Umbilical cord (tissue), 2 donors: ENCODE measurements around the gene SAMM50. TPM values are rescaled to one million over a fixed set of nuclear protein-coding genes. Genes with fewer than 3 reads are reported as not detected.

Experiments
- DNase-seq: peaks from one replicate; pipeline ENCODE4 v3.0.0-alpha.2; 2015; ENCODE audit warnings: low spot score
- total RNA-seq: library from RNA; depleted of rRNA; stranded (reverse); fragments of >200 nt; gene quantifications from one replicate; pipeline ENCODE4 v1.2.3, GENCODE V29; 2014; ENCODE audit warnings: low replicate concordance; ENCODE audit not compliant: insufficient read depth

Gene SAMM50
- 18.8 TPM for total RNA-seq

DNA sequence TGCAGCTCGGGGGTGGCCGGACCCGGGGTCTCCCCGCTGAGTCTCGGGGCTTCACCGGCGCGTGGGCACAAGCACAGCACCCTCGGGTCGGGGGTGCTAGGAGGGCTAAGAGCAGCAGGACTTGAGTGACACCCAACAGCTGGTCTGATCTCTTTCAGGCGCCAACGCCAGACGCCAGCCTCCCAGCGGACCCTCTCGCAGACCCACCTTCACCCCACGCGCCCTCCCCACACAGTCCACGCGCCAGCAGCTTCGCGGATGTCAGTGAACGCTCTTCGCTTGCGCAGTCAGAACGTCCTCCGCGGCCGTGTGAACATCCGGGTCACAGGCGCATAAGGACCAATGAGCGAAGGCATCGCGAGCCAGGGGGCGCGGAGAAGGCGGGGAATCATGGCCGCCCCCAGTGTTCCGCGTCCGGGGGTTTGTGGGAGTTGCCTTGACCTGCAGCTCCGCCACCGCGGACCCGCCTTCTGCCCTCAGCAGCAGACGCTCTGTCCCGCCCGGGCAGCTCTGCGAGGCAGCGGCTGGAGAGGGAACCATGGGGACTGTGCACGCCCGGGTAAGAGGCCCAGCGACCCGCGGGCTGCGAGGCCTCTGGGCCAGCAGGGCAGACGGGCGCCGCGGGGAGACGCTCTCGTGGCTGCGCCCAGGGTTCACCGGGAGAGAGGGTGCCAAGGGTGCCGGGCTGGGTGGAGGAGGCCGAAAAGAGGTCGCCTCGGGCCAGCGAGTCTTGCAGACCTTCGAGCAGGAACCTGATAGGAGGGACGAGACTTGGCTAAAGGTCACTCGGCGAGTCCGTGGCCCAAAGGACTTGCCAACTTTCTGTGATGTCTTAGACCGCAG, at the start of gene SAMM50:
Gene SAMM50, plus strand, starts transcription at position 403 of the 843 bp plus-strand sequence. Its CDS starts 136 bp downstream, at position 539.
- DNase-seq, result peak; percentile 98

GRCh38 chr22:43905681-43906080, 49.6 kb upstream of the SAMM50 start:
- DNase-seq, result no peak

GRCh38 chr22:43909708-43910107, 45.5 kb upstream of the SAMM50 start:
- no peak for DNase-seq

DNA sequence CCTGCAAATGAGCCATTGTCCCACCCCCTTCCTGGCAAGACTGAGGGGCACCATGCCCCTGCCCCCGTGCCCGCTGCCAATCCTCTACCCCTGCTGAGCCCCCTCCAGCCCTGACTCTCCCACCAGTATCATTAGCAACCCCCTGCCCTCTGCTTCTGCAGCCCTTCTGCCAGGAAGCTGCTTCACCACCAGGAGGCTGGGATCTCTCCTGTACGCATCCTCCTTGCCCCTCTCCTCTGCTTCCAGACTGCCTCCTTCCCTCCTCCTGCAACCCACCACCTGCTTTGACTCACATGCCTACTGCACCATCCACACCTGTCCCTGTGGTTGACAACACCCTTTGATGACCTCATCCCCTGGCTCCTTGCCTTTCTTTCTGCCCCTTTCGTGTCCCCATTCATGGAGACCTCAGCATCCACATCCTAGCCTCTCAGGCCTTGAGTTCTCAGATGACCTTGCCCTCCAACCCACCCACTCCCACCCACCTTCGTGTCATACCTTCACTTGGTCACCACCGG, 45.0 kb upstream of the SAMM50 start:
- DNase-seq, result no peak

GRCh38 chr22:43911351-43911750, 43.9 kb upstream of the SAMM50 start:
- no peak for DNase-seq

- no peak for DNase-seq
Measured at GRCh38 chr22:43917521-43917920, 37.7 kb upstream of the SAMM50 start.

DNA sequence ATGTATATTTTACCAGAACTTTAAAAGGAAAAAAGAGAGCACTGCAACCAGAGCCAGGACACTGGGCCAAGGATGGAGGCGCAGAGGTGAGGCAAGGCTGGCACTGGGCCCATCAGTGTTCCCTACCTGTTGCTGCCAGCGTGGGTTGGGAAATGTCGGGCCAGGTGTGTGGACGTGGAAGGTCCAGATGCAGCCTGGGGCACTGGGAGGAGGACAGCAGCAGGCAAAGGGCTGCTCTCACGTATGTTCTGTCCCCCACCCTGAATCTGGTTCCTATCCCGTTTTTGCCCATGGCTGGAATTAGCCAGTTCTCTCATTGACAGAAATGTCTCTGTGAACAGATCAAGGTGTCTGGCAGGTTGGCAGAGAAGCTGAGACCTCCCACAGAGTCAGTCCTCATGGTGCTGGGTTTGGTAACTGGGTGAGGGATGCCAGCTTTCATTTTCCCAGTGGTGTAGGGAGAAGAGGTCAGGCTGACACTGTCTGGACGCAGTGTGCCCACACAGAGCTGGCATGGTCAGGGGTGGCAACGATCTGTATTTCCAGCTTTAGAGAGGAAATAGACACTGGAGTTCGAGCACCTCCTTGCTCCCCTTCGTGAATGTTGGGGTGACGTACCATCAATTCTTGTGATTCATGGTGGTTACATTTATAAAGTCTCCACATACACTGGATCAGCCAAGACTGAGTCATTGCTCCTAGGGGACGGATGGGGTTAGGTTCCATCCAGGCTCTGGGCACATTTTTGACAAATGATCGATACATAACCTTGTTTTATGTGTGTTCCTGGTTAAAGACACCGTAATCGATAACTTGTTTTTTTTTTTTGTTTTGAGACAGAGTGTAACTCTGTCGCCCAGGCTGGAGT, 35.9 kb upstream of the SAMM50 start:
- DNase-seq, result no peak

DNA sequence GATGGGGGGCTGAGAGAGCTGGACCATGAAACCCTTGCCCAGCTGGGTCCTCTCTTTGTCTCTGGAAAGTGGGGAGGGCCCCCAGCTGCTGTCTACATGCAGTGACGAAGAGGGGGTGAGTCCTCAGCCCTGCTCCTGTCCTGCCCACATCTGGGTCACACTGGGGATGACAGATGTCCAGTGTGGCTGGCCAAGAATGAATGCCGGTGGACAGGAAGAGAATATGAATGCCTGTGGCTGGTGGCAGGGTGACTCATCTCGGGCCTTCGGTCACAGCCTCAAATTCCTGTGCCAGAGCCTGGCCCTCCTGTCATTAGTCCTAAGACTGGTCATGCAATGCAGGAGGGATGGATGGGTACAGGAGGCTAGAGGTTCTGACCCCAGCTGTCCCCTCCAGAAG, 33.9 kb upstream of the SAMM50 start:
- no peak for DNase-seq

DNA sequence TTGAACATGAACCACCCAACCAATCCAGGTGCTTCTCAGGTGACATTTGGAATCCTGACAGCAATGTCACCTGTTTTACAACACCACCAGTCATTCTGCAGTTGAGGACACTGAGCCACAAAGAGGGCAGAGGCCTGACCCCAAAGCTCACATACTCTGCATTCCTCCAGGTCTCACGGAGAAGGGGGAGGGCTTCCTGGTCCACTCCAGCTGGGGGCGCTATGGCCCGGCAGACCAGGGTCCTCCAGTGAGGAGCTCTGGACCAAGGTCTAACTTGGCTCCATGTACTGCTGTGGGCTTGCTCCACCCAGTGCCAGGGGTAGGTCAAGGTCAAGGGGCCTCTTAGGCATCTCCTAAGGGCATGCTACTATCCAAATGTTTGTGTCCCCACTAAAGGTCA, 33.1 kb upstream of the SAMM50 start:
- no peak for DNase-seq

GRCh38 chr22:43923191-43923590, 32.1 kb upstream of the SAMM50 start:
- DNase-seq, result no peak

DNA sequence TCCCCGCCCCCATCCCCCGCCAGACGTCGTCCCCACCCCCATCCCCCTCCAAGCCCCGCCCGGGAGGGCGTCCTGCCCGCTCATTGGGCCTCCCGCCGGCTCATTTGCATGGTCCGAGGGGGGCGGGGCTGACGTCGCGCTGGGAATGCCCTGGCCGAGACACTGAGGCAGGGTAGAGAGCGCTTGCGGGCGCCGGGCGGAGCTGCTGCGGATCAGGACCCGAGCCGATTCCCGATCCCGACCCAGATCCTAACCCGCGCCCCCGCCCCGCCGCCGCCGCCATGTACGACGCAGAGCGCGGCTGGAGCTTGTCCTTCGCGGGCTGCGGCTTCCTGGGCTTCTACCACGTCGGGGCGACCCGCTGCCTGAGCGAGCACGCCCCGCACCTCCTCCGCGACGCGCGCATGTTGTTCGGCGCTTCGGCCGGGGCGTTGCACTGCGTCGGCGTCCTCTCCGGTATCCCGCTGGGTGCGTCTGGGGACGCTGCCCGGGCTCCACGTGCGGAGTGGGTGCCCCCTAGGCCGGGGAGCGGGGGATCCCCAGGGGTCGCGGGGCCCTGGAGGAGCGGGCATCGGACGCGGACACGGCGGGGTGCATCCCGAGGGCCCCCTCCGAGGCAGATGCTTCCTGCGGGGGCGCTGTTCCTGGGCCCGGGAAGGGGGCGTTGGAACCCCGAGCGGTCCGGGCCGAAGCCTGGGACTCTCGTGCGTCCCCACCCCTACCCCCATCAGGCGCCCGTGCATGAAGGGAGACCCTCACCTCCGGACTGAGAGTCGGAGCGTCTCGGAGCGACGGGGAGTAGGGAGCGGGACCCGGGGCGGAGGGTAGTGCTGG, 31.4 kb upstream of the SAMM50 start, which contains the start of gene PNPLA3:
Gene PNPLA3, plus strand, starts transcription at position 175 of the 834 bp plus-strand sequence. Its CDS starts 107 bp downstream, at position 282.
- DNase-seq, result peak; percentile 93

DNA sequence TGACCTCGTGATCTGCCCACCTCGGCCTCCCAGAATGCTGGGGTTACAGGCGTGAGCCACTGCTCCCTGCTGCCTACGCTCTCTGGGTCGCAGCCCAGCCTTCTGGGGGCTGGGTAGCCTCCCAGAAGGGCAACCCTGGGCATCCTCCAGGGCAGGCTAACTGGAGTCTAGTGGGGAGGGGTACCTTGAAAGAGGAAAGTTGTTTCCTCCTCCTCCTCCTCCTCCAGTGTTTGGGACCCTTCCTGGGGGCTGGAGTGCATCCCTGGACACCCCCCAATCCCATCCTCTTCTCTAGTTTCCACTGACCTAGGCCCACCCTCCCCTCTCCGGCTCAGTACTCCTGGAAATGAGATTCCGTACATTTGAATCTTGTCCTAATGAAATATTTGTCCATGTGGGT, 30.4 kb upstream of the SAMM50 start:
- no peak for DNase-seq

DNA sequence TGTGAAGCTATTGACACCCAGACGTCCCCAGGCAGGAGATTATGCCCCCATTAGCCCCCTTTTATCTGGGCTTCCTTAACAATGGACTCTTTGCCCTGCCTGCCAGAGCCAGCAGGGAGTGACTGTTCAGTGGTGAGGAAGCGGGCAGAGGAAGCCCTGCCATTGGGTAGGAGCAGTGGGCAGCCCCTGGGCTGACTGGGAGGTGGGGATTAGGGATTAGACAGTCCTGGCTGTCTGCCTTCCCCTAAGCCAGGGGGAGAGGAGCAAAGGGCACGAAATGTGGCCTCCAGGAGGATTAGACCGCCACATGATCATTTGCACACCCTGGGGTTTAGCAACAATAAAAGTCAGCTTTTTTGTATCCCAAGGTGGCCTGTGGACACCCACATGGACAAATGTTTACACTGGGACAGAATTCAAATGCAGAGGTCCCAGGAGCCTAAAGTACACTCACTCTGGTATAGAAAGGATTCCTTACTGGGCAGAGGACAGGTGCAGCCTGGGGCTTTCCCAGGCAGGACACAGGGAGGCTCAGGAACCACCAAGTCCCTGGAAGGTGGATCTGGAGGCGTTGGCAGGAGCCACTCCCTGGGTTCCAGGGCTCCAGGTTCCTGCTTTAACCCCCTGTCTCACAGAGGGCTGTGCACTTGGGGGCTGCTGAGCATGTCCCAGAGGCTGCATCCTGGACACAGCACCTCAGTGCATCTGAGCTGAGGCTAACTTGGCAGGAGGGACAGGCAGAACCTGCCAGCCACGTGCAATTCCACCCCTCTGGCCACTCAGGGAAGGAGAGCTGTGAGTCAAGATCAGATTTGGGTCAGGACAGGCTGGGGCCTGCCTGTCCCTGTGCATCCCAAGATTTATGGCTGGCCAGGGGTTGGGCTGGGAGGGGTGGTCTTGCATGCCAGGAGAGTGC, 29.6 kb upstream of the SAMM50 start:
- DNase-seq, result no peak

DNA sequence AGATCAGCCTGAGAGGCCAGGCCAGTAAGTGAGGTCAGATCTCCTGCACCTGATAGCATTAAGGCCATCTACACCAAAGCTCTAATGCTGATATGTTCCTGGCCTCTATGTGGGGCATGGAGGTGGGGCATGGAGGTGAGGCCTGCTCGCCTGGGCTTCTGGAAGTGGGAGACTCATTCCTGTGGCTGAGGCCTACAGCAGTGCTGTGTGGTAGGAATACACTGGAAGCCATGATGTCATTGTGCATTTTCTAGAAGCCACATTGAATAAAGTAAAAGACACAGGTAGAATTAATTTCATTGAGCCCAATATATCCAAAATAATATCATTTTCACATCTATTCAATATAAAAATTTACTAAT, 28.9 kb upstream of the SAMM50 start:
- DNase-seq, result no peak

DNA sequence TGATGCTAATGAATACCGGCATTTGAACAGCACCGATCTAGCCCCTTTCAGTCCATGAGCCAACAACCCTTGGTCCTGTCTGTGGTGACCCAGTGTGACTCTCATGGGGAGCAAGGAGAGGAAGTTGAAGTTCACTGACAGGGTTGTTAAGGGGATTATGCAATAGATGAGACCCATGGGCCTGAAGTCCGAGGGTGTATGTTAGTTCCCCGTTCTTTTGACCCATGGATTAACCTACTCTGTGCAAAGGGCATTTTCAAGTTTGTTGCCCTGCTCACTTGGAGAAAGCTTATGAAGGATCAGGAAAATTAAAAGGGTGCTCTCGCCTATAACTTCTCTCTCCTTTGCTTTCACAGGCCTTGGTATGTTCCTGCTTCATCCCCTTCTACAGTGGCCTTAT, 26.8 kb upstream of the SAMM50 start:
- peak; percentile 13 for DNase-seq

GRCh38 chr22:43928908-43929307, 26.3 kb upstream of the SAMM50 start:
- DNase-seq, result no peak

- DNase-seq, result no peak
Measured at GRCh38 chr22:43931771-43932170, 23.5 kb upstream of the SAMM50 start.

DNA sequence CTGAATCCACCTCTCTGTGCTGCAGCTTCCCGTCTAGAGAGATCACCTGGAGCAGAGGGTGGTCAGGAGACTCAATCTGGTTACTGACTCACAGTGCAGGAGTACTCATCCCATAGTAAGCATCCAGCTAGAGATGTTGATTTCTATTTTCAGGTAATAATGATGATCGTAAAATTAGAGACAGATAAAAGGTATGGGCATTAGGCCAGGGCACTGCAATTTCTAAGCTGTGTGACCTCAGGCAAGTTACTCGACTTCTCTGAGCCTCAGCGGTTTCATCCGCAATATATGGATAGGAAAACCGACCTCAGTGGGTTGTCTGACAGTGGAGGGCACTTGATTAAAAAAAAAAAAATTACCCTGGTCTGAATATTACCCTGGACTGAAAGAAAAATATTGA, 13.8 kb upstream of the SAMM50 start:
- no peak for DNase-seq

- DNase-seq, result no peak
Measured at GRCh38 chr22:43944670-43945430, 10.4 kb upstream of the SAMM50 start.
